ENCODE measurements around the gene DHX32.

DNA sequence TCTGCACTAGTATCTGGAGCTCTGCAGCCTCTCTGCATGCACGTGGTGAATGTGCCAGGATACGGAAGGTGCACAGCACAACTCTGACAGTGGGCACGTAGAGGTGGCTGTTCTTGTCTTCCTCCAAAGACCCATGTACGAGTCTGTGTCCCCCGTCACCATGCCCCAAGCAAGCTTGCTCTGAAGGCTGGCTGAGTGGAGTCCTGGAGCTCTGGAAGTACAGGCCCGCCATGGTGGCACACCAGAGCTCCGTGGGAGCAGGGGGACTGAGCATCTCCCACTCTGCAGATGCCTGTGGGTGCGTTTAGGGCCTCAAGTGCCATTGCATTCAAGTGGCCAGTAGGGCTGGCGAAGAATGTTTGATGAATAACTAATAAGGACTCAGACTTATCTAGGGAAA lies 40.7 kb downstream of the DHX32 start:
- TF ChIP-seq, protein P1, sequence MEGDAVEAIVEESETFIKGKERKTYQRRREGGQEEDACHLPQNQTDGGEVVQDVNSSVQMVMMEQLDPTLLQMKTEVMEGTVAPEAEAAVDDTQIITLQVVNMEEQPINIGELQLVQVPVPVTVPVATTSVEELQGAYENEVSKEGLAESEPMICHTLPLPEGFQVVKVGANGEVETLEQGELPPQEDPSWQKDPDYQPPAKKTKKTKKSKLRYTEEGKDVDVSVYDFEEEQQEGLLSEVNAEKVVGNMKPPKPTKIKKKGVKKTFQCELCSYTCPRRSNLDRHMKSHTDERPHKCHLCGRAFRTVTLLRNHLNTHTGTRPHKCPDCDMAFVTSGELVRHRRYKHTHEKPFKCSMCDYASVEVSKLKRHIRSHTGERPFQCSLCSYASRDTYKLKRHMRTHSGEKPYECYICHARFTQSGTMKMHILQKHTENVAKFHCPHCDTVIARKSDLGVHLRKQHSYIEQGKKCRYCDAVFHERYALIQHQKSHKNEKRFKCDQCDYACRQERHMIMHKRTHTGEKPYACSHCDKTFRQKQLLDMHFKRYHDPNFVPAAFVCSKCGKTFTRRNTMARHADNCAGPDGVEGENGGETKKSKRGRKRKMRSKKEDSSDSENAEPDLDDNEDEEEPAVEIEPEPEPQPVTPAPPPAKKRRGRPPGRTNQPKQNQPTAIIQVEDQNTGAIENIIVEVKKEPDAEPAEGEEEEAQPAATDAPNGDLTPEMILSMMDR (IDR thresholded peaks at IDR 0.05): no peak
- TF ChIP-seq POLR2A (IDR thresholded peaks at IDR 0.05) (no peak), EP300 (IDR thresholded peaks at IDR 0.05) (no peak), POLR2AphosphoS5 (IDR thresholded peaks at IDR 0.05) (no peak)

All from suprapubic skin (tissue), 4 donors.